Stomach (tissue), 4 donors: ENCODE results near the gene SYF2.
"Not testable (repeated sequence)": the region's sequence is repeated elsewhere in the genome, so short reads cannot be mapped to it uniquely, and the experiment has no call there.

Source experiments
- EP300 ChIP-seq: sonication (generic); formaldehyde crosslinking; IDR thresholded peaks from one replicate; pipeline ENCODE4 v1.6.1; 2017; ENCODE audit warnings: antibody characterized with exemption
- POLR2AphosphoS5 ChIP-seq, 3 donors: sonication (generic); formaldehyde crosslinking; IDR thresholded peaks; one replicate each; pipeline ENCODE4 v1.6.1; 2016; ENCODE audit warnings: antibody characterized with exemption in 3 of 3
- TF ChIP-seq, protein P1 (sequence below), 7 experiments: fragments of 450-650 bp in 4 of 7; fragments of 200-600 bp in 3 of 7; sonication (generic) in 3 of 7; IDR thresholded peaks; one replicate each; pipeline ENCODE4 v1.5.1; 2016 to 2019; ENCODE audit warnings: antibody characterized with exemption in 7 of 7, control low read depth in 2 of 7, mild to moderate bottlenecking in 1 of 7

DNA sequence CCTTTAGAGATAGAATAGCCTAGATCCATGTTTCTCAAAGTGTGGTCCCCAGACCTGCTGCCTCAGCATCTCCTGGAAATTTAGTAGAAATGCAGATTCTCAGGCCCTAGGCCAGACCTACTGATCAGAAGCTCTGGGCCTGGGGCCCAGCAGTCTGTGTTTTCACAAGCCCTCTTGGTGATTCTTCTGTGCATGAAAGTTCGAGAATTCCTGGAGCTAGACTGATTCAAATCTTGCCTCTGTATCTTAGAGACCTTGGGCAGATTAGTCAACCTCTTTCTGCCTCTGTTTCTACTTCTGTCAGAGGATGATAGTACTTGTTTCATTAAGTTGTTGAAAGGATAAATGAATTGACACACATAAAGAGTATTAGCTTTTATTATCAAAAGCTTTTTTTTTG, 45.0 kb upstream of the SYF2 start:
- TF ChIP-seq EP300; POLR2AphosphoS5 (IDR thresholded peaks at IDR 0.05): not testable (repeated sequence)
- TF ChIP-seq, protein P1, sequence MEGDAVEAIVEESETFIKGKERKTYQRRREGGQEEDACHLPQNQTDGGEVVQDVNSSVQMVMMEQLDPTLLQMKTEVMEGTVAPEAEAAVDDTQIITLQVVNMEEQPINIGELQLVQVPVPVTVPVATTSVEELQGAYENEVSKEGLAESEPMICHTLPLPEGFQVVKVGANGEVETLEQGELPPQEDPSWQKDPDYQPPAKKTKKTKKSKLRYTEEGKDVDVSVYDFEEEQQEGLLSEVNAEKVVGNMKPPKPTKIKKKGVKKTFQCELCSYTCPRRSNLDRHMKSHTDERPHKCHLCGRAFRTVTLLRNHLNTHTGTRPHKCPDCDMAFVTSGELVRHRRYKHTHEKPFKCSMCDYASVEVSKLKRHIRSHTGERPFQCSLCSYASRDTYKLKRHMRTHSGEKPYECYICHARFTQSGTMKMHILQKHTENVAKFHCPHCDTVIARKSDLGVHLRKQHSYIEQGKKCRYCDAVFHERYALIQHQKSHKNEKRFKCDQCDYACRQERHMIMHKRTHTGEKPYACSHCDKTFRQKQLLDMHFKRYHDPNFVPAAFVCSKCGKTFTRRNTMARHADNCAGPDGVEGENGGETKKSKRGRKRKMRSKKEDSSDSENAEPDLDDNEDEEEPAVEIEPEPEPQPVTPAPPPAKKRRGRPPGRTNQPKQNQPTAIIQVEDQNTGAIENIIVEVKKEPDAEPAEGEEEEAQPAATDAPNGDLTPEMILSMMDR (IDR thresholded peaks at IDR 0.05): not testable (repeated sequence)
